Measurements from ENCODE around the gene MAMDC2. TPM values are rescaled to one million over a fixed set of nuclear protein-coding genes. Genes with fewer than 3 reads are reported as not detected.
"Not testable (repeated sequence)": the region's sequence is repeated elsewhere in the genome, so short reads cannot be mapped to it uniquely, and the experiment has no call there.

MAMDC2 gene
- total RNA-seq, 2 donors from 2014 or later: not detected

GRCh38 chr9:70015099-70015498 is 28.5 kb upstream of the MAMDC2 start:
- Mint-ChIP-seq H3K27ac (no peak overlapping the region), H3K4me3 (no peak overlapping the region), H3K9me3 (no peaks in the 10 kb centered on the region), H3K4me1 (ENCODE audit: low read depth in 2 of 2) (no peaks in the 10 kb centered on the region), H3K27me3 (peaks cover 0 to 4% of the 10 kb centered on the region in 2 donors), H3K36me3 (no peaks in the 10 kb centered on the region)
- DNase-seq (ENCODE audit: low spot score) (no peak), ATAC-seq (no peak)

DNA sequence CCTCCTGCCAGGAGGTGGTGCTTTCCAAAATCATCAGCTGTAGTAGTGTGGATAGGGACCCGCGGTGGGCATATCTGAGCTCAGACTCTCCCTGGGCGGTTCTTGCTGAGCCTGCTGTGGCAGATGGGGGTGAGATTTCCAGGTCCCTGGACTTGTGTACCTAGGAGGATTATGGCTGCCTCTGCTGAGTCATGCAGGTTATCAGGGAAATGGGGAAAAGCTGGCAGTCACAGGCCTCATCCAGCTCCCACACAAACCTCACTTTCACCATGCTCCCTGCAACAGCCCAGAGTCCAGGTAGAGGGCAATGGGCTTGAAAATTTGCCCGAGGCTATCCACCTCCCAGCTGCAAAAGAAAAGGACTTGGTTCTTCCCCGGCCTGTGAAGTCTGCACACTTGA is 23.4 kb upstream of the MAMDC2 start:
- ATAC-seq (no peak), DNase-seq (ENCODE audit: low spot score) (no peak)
- no peaks in the 10 kb centered on the region for H3K4me1 Mint-ChIP-seq (ENCODE audit: low read depth in 2 of 2)
- H3K27me3 Mint-ChIP-seq: peaks cover 0 to 7% of the 10 kb centered on the region in 2 donors
- no peak overlapping the region for H3K4me3 Mint-ChIP-seq
- H3K27ac Mint-ChIP-seq: no peak overlapping the region
- no peaks in the 10 kb centered on the region for H3K9me3 Mint-ChIP-seq
- H3K36me3 Mint-ChIP-seq: no peaks in the 10 kb centered on the region

DNA sequence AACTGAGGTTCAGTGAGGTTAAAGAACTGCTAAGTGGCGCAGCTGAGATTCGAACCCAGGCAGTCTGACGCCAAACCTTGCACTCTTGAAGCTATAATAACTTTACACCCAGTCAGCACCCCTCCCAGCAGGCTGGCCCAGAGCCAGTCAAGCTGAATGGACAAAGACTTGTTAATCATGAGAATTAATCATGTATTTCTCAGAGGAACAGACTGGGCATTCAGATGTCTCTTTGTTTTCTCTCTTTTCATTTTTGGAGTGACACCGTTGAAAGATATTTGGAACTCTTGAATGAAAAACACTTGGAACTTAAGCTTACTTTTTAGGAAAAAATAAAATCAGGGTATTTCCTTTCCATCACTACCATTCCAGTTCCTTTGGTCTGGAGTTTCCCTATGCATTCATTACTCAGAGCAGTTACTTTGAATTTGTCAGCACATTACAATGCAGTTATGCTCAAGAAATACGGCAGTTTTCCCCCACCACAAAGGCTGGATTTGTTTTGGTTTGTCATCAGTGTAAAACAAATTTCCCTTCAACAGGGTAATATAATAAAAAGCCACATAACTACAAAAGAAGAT is 22.6 kb upstream of the MAMDC2 start:
- no peaks in the 10 kb centered on the region for H3K9me3 Mint-ChIP-seq
- no peak for DNase-seq (ENCODE audit: low spot score)
- no peak overlapping the region for H3K27ac Mint-ChIP-seq
- peaks cover 4 to 9% of the 10 kb centered on the region in 2 donors for H3K27me3 Mint-ChIP-seq
- H3K4me1 Mint-ChIP-seq (ENCODE audit: low read depth in 2 of 2): no peaks in the 10 kb centered on the region
- no peak overlapping the region for H3K4me3 Mint-ChIP-seq
- no peak for ATAC-seq
- H3K36me3 Mint-ChIP-seq: no peaks in the 10 kb centered on the region

DNA sequence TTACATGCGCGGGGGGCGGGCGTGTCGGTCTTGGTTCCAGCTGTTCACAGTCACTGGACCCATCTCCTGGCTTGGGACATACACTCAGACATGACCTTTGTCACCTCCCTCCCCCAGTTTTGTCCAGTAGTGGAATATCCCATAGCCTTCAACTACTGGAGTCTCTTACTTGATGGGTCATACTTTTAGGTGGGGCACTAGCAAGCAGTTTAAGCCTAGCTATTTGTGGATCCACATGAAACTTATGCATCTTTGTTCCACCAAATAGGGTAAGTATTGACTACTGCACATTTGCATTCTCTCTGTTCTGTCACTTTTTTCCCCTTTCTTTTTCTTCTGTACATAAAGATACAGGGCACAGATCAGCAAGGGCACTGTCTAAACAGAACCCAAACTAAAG is 15.4 kb upstream of the MAMDC2 start:
- no peaks in the 10 kb centered on the region for H3K36me3 Mint-ChIP-seq
- no peak for DNase-seq (ENCODE audit: low spot score)
- H3K27me3 Mint-ChIP-seq: peaks cover 9 to 32% of the 10 kb centered on the region in 2 donors
- no peaks in the 10 kb centered on the region for H3K4me1 Mint-ChIP-seq (ENCODE audit: low read depth in 2 of 2)
- no peak overlapping the region for H3K4me3 Mint-ChIP-seq
- H3K27ac Mint-ChIP-seq: no peak overlapping the region
- no peaks in the 10 kb centered on the region for H3K9me3 Mint-ChIP-seq
- ATAC-seq: no peak

DNA sequence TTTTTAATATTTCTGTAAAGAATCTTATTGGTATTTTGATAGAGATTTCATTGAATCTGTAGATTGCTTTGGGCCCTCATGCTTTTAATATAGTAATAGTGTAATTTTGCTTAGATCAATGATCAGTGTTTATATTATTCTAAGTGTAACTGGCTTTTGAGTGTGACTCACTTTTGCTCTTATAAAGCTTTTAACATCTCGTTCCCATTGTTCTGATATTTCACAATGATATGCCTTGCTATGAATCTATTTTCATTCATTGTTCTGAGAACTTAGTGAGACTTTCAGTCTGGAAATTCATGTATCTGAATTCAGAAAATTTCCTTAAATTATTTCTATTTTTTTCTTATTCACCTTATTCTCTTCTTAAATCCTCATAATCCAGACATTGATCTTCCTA is 13.5 kb upstream of the MAMDC2 start:
- Mint-ChIP-seq H3K4me3 (no peak overlapping the region), H3K9me3 (no peaks in the 10 kb centered on the region), H3K36me3 (no peaks in the 10 kb centered on the region), H3K4me1 (ENCODE audit: low read depth in 2 of 2) (no peaks in the 10 kb centered on the region), H3K27ac (no peak overlapping the region), H3K27me3 (peaks cover 6 to 32% of the 10 kb centered on the region in 2 donors)
- no peak for ATAC-seq
- no peak for DNase-seq (ENCODE audit: low spot score)

GRCh38 chr9:70031141-70031545 is 12.5 kb upstream of the MAMDC2 start:
- H3K9me3 Mint-ChIP-seq: no peaks in the 10 kb centered on the region
- H3K27me3 Mint-ChIP-seq: peaks cover 5 to 28% of the 10 kb centered on the region in 2 donors
- ATAC-seq (no peak), DNase-seq (ENCODE audit: low spot score) (no peak)
- no peaks in the 10 kb centered on the region for H3K4me1 Mint-ChIP-seq (ENCODE audit: low read depth in 2 of 2)
- no peak overlapping the region for H3K27ac Mint-ChIP-seq
- no peak overlapping the region for H3K4me3 Mint-ChIP-seq
- H3K36me3 Mint-ChIP-seq: no peaks in the 10 kb centered on the region

GRCh38 chr9:70034271-70034711 is 9.4 kb upstream of the MAMDC2 start:
- Mint-ChIP-seq H3K9me3 (peaks cover 5% of the 10 kb centered on the region), H3K27me3 (peaks cover 5 to 22% of the 10 kb centered on the region in 2 donors), H3K27ac (no peak overlapping the region), H3K4me1 (ENCODE audit: low read depth in 2 of 2) (no peaks in the 10 kb centered on the region), H3K36me3 (peaks cover 6% of the 10 kb centered on the region), H3K4me3 (no peak overlapping the region)
- DNase-seq (ENCODE audit: low spot score) (no peak), ATAC-seq (no peak)

DNA sequence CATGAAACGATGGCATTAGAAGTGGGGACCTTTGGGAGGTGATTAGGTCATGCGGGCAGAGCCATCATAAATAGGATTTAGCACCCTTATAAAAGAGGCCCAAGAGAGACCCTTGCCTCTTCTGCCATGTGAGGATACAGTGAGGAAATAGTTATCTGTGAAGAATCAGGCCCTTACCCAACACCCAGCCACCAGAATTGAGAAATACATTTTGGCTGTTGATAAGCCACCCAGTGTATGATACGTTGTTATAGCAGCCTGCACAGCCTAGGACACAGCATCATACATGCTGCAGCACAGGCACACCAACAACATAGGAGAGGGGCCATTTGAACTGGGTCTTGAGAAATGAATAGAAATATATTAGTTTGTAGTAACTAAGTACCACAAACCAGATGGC is 8.0 kb upstream of the MAMDC2 start:
- Mint-ChIP-seq H3K9me3 (peaks cover 5% of the 10 kb centered on the region), H3K27ac (no peak overlapping the region), H3K4me3 (no peak overlapping the region), H3K36me3 (peaks cover 6% of the 10 kb centered on the region), H3K27me3 (peaks cover 5 to 15% of the 10 kb centered on the region in 2 donors), H3K4me1 (ENCODE audit: low read depth in 2 of 2) (no peaks in the 10 kb centered on the region)
- no peak for ATAC-seq
- DNase-seq (ENCODE audit: low spot score): no peak

DNA sequence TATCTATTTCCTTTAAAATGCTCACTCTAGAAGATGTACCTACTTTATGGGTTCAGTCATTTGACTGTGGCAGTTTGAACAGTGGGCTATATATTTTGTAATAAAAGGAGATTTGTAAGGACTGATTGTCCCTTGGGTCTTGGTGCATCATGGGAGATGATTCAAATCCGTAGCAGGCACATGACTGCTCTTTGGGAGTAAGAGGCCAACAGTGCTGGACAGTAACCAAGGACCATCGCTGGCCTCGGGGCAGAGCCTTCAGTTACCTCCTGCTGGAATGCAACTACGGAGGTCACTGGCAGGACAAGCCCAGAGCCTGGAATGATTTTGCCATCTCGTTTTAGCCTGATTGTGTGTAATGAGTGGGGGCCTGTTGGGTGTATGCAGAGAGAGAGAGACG is 7.0 kb upstream of the MAMDC2 start:
- peaks cover 5% of the 10 kb centered on the region for H3K9me3 Mint-ChIP-seq
- H3K27me3 Mint-ChIP-seq: peaks cover 2 to 10% of the 10 kb centered on the region in 2 donors
- no peak overlapping the region for H3K27ac Mint-ChIP-seq
- DNase-seq (ENCODE audit: low spot score): no peak
- no peak for ATAC-seq
- H3K4me1 Mint-ChIP-seq (ENCODE audit: low read depth in 2 of 2): no peaks in the 10 kb centered on the region
- peaks cover 6% of the 10 kb centered on the region for H3K36me3 Mint-ChIP-seq
- H3K4me3 Mint-ChIP-seq: no peak overlapping the region

GRCh38 chr9:70038171-70038621 is 5.5 kb upstream of the MAMDC2 start:
- DNase-seq (ENCODE audit: low spot score); H3K4me1 Mint-ChIP-seq (ENCODE audit: low read depth in 2 of 2); H3K27ac Mint-ChIP-seq; H3K4me3 Mint-ChIP-seq; H3K9me3 Mint-ChIP-seq; H3K36me3 Mint-ChIP-seq: not testable (repeated sequence)
- ATAC-seq: peak; percentile 52 to 64
- peaks cover 12 to 24% of the 10 kb centered on the region in 2 donors for H3K27me3 Mint-ChIP-seq

GRCh38 chr9:70040376-70040903 is 3.2 kb upstream of the MAMDC2 start:
- H3K4me1 Mint-ChIP-seq (ENCODE audit: low read depth in 2 of 2): no peaks in the 10 kb centered on the region
- peaks cover 5% of the 10 kb centered on the region for H3K9me3 Mint-ChIP-seq
- H3K4me3 Mint-ChIP-seq: no peak overlapping the region
- DNase-seq (ENCODE audit: low spot score): no peak
- no peak for ATAC-seq
- H3K36me3 Mint-ChIP-seq: peaks cover 6% of the 10 kb centered on the region
- no peak overlapping the region for H3K27ac Mint-ChIP-seq
- peaks cover 26 to 36% of the 10 kb centered on the region in 2 donors for H3K27me3 Mint-ChIP-seq

DNA sequence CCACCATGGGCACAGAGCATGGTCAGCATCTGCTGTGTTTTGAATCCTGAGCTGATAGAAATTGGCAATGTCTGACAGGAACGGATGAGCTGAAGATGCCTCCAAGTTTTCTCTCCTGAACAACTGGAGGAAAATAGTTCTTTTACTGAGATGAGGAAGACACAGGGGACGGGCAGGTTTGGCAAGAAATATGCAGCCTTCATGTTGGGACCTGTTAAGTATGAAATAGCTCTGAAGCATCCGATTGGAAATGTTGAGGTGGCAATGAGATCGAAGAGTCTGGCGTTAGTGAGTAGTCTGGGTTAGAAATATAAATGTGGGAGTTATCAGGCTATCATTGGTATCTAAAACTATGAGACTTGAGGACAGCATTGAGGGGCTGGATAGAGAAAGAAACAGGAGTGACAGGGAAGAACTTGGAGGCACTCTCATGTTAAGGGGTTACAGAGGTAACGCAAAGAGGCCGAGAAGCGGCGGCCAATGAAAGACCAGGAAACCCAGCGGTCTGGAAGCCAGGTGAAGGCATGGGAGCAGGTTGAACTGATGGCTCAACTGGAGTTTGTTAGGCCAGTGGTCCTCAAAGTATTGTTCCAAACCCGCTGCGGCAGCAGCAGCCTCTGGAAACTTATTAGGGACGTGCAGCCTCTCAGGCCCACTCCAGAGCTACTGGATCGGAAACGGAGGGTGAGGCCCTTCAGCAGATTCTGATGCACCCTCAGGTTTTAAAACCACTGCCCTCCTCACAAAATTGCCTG is 1.0 kb upstream of the MAMDC2 start:
- Mint-ChIP-seq H3K27me3 (peaks cover 35 to 39% of the 10 kb centered on the region in 2 donors), H3K9me3 (peaks cover 5% of the 10 kb centered on the region)
- no peak for ATAC-seq

DNA sequence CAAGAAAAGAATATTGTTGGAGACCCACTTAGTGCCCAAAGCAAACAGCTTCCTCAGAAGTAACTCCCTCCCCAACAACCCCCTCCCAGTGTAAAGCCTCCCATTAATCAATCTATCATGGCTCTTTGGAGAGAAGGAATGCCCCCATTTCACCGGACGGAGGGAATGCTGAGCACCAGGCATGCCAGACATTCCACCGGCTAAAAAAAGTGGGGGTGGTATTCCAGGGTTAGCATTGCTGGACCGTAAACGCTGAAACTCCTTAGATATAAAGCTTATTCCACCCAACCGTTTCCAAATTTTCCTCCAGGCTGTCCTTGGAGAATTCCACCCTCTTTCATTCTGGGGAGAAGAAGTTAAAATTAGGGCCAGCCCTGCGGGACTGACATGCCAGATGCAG is 363 bp upstream of the MAMDC2 start:
- Mint-ChIP-seq H3K4me3 (no peak overlapping the region), H3K9me3 (peaks cover 1% of the 10 kb centered on the region), H3K4me1 (ENCODE audit: low read depth in 2 of 2) (no peaks in the 10 kb centered on the region), H3K27ac (no peak overlapping the region), H3K27me3 (peaks cover 38 to 39% of the 10 kb centered on the region in 2 donors), H3K36me3 (peaks cover 1% of the 10 kb centered on the region)
- ATAC-seq (no peak), DNase-seq (ENCODE audit: low spot score) (no peak)

More for the DNA sequence above, 1.0 kb upstream of the MAMDC2 start:
- DNase-seq (ENCODE audit: low spot score): no peak
- H3K4me1 Mint-ChIP-seq (ENCODE audit: low read depth in 2 of 2): no peaks in the 10 kb centered on the region
- no peak overlapping the region for H3K4me3 Mint-ChIP-seq
- H3K27ac Mint-ChIP-seq: no peak overlapping the region
- peaks cover 6% of the 10 kb centered on the region for H3K36me3 Mint-ChIP-seq
